AG04450 (cell line): ENCODE data around the gene LRMDA. TPM values are rescaled to one million over a fixed set of nuclear protein-coding genes. Genes with fewer than 3 reads are reported as not detected.

Experiments
- CTCF ChIA-PET: fragments of 300-600, 350-600 bp; formaldehyde crosslinking; extraction: SDS; loops from one replicate; lab custom pipeline; 2022; ENCODE audit warnings: antibody characterized with exemption, inconsistent platforms; lab: Charles Lee
- POLR2A ChIA-PET: fragments of 350-600 bp; formaldehyde crosslinking; extraction: SDS; loops from one replicate; lab custom pipeline; 2021; ENCODE audit warnings: antibody characterized with exemption, inconsistent platforms; lab: Yijun Ruan, JAX
- DNase-seq: peaks from one replicate; pipeline ENCODE4 v3.0.0-alpha.2; 2011; ENCODE audit warnings: low read depth, low spot score
- H3K27ac ChIP-seq: one replicate; pipeline ENCODE4 v1.5.1; 2012; ENCODE audit warnings: low read depth, low read length, control low read depth
- H3K27me3 ChIP-seq: one replicate; pipeline ENCODE4 v1.6.0; 2012; ENCODE audit warnings: low read length; ENCODE audit not compliant: control insufficient read depth, insufficient read depth
- H3K4me3 ChIP-seq: 2 replicates; pipeline ENCODE4 v1.5.1; 2011; ENCODE audit warnings: mild to moderate bottlenecking, low read depth, low read length, control low read depth
- H3K9me3 ChIP-seq: 2 replicates; pipeline ENCODE4 v1.5.1; 2012; ENCODE audit warnings: low read length; ENCODE audit not compliant: control insufficient read depth, insufficient read depth
- polyA plus RNA-seq: library from polyadenylated mRNA; depleted of rRNA; stranded (reverse); fragments of >200 nt; gene quantifications from 2 replicates; pipeline ENCODE4 v1.2.3, GENCODE V29; 2011
- TF ChIP-seq, protein P1 (sequence below): IDR thresholded peaks from 2 replicates; pipeline ENCODE4 v1.5.1; 2011; ENCODE audit warnings: low read depth, low read length, control low read depth, inconsistent platforms

Gene LRMDA
- polyA plus RNA-seq, 1 experiment, result 0.12 TPM

DNA sequence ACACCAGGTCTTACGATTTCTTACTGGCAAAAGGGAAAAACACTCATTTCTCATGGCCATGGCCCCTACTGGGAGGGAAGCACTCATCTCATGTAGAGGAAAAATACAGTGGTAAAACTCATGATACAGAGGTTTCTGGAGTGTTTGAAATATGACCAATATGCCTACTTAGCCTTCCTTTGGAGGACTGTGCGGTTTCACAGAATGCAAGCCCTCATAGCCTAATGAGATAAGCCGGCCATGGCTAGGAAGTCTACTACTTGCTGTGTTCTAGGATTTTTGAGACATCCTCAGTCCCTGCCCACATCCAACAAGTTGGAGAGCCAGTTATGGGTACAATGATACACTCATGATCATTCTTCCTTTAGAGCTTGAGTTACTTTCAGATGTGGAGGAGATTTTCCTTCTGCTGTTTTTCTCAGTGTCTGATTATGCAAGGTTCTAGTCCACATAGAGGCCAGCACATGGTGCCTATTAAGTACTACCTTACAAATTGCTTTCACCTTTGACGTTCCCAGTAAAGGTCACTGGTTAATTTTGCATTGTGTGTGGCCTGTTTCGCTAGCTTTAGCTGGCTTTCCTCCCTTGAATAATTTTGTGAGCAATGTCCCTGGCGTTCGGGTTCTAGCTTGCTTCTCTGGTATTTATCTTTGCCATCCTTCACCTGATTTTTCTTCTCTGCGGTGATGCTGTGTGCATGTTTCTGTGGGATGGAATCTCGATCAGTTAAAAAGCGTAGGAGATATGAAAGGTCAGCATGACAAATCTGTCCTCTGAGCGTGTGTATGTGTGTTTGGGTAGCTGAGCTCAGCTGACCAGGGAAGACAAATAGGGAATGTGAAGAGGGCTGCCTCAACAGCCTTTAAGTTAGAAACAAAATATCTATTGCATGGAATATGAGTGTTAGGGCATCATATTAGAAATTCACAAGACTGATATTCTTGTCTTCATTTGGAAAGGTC, 295.4 kb downstream of the LRMDA start:
- H3K27me3 ChIP-seq, result peaks cover 2% of the 10 kb centered on the region
- DNase-seq, result no peak
- TF ChIP-seq, protein P1, sequence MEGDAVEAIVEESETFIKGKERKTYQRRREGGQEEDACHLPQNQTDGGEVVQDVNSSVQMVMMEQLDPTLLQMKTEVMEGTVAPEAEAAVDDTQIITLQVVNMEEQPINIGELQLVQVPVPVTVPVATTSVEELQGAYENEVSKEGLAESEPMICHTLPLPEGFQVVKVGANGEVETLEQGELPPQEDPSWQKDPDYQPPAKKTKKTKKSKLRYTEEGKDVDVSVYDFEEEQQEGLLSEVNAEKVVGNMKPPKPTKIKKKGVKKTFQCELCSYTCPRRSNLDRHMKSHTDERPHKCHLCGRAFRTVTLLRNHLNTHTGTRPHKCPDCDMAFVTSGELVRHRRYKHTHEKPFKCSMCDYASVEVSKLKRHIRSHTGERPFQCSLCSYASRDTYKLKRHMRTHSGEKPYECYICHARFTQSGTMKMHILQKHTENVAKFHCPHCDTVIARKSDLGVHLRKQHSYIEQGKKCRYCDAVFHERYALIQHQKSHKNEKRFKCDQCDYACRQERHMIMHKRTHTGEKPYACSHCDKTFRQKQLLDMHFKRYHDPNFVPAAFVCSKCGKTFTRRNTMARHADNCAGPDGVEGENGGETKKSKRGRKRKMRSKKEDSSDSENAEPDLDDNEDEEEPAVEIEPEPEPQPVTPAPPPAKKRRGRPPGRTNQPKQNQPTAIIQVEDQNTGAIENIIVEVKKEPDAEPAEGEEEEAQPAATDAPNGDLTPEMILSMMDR, result no peak
- H3K27ac ChIP-seq, result no peak overlapping the region
- CTCF ChIA-PET, result no interaction called here
- no peaks in the 10 kb centered on the region for H3K9me3 ChIP-seq
- POLR2A ChIA-PET, result no interaction called here
- H3K4me3 ChIP-seq, result no peak overlapping the region

DNA sequence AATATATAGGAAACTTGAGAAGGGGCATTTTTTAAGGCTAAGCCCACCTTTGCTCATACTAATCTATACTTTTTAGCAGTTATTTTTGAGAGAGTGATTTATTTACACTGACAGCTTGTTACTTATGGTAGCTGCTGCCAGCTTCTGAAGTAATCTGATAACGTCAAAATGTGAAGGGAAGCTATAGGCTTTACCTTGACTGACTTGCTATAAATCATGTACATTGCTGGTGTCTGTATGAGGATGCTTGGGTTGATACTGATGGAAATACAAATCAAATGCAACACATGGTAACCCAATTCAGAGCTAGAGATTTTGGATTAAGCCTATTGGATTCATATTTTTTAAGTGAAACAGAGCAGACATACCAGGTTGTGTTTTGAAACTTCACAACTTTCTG, 299.4 kb downstream of the LRMDA start:
- no peak overlapping the region for H3K4me3 ChIP-seq
- no peak for DNase-seq
- H3K27ac ChIP-seq, result no peak overlapping the region
- H3K27me3 ChIP-seq, result peaks cover 2% of the 10 kb centered on the region
- POLR2A ChIA-PET, result no interaction called here
- no peaks in the 10 kb centered on the region for H3K9me3 ChIP-seq
- CTCF ChIA-PET, result no interaction called here
- TF ChIP-seq, protein P1, result no peak

DNA sequence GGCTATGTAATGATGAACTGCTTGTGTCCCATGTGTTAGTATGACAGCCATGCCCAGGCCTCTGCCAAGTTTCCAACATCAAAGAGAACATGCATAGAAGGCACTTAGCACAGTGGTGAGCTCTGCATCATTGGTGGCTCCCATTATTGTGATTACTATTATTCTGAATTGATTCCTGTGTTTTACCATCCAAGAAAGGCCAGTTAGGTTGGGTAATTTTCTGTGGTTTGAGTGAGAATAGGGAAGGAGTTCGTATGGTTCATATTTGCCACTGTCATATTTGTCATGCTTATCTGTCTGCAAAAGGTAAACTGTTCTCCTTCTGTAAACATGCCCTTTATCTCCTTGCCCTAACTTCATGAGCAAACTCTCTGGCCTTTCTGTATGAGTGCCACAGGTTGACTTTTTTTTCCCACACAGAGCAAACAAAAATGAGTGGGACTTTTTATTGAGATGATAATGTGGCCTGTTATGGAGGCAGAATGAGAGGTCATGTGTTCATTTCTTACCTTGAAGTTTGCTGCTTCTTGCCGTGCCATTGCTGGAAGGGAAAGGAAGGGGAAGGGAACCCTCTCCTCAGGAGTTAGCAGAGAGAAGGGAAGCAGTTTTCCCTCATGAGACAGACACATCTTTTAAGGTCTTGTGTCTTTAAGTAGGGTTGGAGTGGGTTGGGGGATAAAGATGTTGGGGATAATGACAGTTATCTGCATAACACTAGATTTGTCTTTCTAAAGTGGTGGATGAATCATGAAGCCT, 301.9 kb downstream of the LRMDA start:
- ChIA-PET POLR2A (no interaction called here), CTCF (no interaction called here)
- DNase-seq, result no peak

DNA sequence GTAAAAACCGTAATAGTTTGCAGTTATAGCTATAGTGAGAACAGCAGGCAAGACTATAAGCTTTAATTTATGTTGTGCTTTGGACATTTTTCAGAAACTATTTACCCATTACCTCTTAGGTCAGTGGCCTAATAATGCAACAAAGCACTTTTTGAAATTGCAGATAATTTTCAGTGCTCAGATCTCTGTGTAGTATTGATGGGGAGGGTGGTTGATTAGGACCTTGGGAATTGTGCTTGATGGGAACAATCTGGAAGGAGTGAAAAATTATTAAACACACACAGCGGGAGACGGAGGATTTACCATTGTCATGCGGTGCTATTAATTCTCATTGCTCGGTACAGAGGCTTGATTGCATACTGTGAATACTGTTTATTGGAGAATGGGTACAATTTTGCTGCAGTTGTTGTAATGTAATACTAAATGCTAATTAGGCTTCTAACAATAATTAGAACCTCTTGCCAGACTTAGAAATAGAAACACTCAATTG, 304.8 kb downstream of the LRMDA start:
- TF ChIP-seq, protein P1, result no peak
- H3K27me3 ChIP-seq, result peaks cover 2% of the 10 kb centered on the region
- no peak overlapping the region for H3K4me3 ChIP-seq
- no peak overlapping the region for H3K27ac ChIP-seq
- no peak for DNase-seq
- ChIA-PET POLR2A (no interaction called here), CTCF (interaction anchor here (0.7 kb wide), 1 partner anchor 10 kb away, joined by 3 read pairs; no protein-coding TSS in a partner anchor)
- H3K9me3 ChIP-seq, result no peaks in the 10 kb centered on the region

More for the DNA sequence above, 301.9 kb downstream of the LRMDA start:
- Histone ChIP-seq H3K4me3 (no peak overlapping the region), H3K9me3 (no peaks in the 10 kb centered on the region), H3K27ac (no peak overlapping the region), H3K27me3 (peaks cover 4% of the 10 kb centered on the region)
- TF ChIP-seq, protein P1, result no peak
